HL-60 (cell line): ENCODE measurements around the gene PUS1.

Experiments
- DNase-seq, 2 experiments: peaks; one replicate each; pipeline ENCODE4 v3.0.0-alpha.2; 2010 to 2020; ENCODE audit warnings: low read depth in 1 of 2, low spot score in 1 of 2
- H3K27ac ChIP-seq: fragments of 250-450 bp; sonication (Bioruptor Pico); replicated peaks from 2 replicates; pipeline ENCODE4 v1.5.1; 2020; ENCODE audit warnings: mild to moderate bottlenecking, moderate library complexity
- H3K27me3 ChIP-seq: fragments of 250-450 bp; sonication (Bioruptor Pico); 2 replicates; pipeline ENCODE4 v1.5.1; 2021; ENCODE audit warnings: mild to moderate bottlenecking, moderate library complexity; ENCODE audit not compliant: insufficient read depth, poor library complexity, severe bottlenecking
- H3K4me3 ChIP-seq: replicated peaks from 2 replicates; pipeline ENCODE4 v1.5.1; 2011; ENCODE audit warnings: mild to moderate bottlenecking, control low read depth, low read length; ENCODE audit not compliant: insufficient read depth
- GABPA ChIP-seq: IDR thresholded peaks from 2 replicates; pipeline ENCODE4 v1.6.1; 2012; ENCODE audit warnings: low read depth
- POLR2AphosphoS5 ChIP-seq: IDR thresholded peaks from 2 replicates; pipeline ENCODE4 v1.6.1; 2012; ENCODE audit warnings: low read depth
- SPI1 ChIP-seq: IDR thresholded peaks from 2 replicates; pipeline ENCODE4 v1.6.1; 2012; ENCODE audit warnings: low read depth, mild to moderate bottlenecking, borderline replicate concordance
- TF ChIP-seq, protein P1 (sequence below): IDR thresholded peaks from one replicate; pipeline ENCODE4 v1.5.1; 2011; ENCODE audit warnings: low read length, control low read depth, inconsistent platforms; ENCODE audit not compliant: insufficient read depth
- TF ChIP-seq, protein P2 (sequence below): IDR thresholded peaks from 2 replicates; pipeline ENCODE4 v1.6.1; 2012; ENCODE audit warnings: low read depth; ENCODE audit not compliant: insufficient replicate concordance

Gene PUS1

DNA sequence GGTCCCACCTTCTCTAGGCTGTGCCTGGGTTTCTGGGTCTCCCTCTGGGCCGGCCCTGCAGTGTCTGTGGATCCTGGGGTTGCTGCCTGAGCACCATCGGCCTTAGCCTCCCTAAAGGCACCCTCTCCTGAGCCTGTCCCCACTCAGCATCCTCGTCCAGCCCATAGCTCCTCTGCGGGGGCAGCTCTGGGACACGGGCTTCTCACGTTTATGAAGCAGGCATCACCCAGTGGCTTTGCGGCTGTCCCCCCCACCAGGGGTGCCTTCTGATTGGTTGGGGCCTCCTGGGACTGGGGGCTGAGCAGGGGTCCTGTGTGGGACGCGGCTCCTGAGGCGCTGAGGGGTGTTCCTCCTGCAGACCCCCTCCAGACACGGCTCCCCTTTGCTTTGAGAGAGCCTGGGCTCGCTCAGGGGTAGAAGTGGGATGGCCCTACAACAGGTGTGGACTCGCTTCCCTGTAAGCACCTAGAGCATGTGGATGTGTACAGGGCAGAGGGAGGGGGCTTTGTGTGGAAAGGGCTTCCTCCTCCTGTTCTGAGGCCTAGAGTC lies 23.9 kb upstream of the PUS1 start:
- H3K4me3 ChIP-seq, result no peak overlapping the region
- no peak overlapping the region for H3K27ac ChIP-seq
- TF ChIP-seq POLR2AphosphoS5 (no peak), GABPA (no peak), SPI1 (no peak)
- TF ChIP-seq, protein P1, sequence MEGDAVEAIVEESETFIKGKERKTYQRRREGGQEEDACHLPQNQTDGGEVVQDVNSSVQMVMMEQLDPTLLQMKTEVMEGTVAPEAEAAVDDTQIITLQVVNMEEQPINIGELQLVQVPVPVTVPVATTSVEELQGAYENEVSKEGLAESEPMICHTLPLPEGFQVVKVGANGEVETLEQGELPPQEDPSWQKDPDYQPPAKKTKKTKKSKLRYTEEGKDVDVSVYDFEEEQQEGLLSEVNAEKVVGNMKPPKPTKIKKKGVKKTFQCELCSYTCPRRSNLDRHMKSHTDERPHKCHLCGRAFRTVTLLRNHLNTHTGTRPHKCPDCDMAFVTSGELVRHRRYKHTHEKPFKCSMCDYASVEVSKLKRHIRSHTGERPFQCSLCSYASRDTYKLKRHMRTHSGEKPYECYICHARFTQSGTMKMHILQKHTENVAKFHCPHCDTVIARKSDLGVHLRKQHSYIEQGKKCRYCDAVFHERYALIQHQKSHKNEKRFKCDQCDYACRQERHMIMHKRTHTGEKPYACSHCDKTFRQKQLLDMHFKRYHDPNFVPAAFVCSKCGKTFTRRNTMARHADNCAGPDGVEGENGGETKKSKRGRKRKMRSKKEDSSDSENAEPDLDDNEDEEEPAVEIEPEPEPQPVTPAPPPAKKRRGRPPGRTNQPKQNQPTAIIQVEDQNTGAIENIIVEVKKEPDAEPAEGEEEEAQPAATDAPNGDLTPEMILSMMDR, result no peak
- TF ChIP-seq, protein P2, sequence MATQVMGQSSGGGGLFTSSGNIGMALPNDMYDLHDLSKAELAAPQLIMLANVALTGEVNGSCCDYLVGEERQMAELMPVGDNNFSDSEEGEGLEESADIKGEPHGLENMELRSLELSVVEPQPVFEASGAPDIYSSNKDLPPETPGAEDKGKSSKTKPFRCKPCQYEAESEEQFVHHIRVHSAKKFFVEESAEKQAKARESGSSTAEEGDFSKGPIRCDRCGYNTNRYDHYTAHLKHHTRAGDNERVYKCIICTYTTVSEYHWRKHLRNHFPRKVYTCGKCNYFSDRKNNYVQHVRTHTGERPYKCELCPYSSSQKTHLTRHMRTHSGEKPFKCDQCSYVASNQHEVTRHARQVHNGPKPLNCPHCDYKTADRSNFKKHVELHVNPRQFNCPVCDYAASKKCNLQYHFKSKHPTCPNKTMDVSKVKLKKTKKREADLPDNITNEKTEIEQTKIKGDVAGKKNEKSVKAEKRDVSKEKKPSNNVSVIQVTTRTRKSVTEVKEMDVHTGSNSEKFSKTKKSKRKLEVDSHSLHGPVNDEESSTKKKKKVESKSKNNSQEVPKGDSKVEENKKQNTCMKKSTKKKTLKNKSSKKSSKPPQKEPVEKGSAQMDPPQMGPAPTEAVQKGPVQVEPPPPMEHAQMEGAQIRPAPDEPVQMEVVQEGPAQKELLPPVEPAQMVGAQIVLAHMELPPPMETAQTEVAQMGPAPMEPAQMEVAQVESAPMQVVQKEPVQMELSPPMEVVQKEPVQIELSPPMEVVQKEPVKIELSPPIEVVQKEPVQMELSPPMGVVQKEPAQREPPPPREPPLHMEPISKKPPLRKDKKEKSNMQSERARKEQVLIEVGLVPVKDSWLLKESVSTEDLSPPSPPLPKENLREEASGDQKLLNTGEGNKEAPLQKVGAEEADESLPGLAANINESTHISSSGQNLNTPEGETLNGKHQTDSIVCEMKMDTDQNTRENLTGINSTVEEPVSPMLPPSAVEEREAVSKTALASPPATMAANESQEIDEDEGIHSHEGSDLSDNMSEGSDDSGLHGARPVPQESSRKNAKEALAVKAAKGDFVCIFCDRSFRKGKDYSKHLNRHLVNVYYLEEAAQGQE, result no peak
- no peak for DNase-seq
- H3K27me3 ChIP-seq, result no peaks in the 10 kb centered on the region

DNA sequence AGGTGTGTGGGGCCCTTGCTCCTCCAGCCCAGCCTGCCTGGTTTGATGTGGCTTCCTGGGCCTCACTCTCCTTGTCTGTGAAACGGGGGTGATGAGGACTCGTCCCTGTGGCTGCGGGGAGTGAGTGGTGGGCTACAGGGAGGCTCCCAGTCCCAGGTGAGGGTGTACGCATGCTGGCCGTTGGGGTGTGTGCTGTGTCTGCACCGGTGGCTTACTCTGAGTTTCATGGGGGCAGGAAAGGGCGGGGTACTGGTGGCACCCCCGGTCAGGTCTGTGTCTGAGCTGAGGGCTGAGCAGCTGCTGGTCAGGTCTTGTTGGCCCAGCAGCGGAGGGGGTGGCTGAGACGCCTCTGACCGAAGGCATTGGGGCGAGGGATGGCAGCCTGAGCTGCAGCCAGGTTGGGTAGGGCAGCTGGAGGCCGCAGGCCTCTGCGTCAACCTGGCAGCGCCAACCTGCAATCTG lies 23.4 kb upstream of the PUS1 start:
- DNase-seq, result no peak
- Histone ChIP-seq H3K27me3 (no peaks in the 10 kb centered on the region), H3K27ac (no peak overlapping the region), H3K4me3 (no peak overlapping the region)
- TF ChIP-seq, protein P1, result no peak
- TF ChIP-seq, protein P2, result no peak
- no peak for TF ChIP-seq GABPA
- no peak for TF ChIP-seq POLR2AphosphoS5
- TF ChIP-seq SPI1, result no peak

DNA sequence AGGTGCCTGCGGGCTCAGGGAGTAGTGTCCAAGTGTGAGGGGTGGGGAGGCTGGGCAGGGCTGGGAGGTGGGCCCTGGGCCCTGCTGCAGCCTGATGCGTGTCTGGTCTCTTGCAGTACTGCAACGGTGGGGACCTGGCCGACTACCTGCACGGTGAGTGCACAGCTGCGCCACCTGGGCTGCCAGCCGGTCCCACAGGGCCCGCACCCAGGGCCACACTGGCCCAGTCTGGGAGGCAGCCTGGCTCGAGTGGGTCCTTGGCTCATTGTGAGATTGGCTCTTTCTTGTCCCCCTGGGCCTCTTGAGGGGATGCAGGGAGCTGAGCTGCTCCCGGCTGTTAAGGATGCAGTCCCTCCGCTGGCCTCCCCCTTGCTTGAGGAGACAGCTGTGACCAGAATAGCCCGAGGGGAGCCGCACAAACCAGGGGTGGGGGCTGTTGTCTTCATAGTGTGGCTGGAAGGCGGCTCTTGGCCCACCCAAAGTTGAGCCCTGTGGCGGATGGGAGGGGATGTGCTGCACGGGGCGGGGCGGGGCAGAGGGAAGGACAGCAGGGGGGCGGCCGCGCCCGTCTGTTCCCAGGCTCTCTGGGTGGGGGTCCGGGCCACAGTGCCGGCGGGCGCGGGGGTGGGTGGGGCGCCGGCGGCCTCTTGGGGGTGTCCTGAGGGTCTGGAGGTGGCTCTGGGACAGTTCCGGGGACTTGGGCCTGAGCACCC lies 21.5 kb upstream of the PUS1 start:
- no peak for DNase-seq
- TF ChIP-seq POLR2AphosphoS5 (no peak), SPI1 (no peak)
- Histone ChIP-seq H3K27me3 (no peaks in the 10 kb centered on the region), H3K27ac (no peak overlapping the region), H3K4me3 (no peak overlapping the region)

DNA sequence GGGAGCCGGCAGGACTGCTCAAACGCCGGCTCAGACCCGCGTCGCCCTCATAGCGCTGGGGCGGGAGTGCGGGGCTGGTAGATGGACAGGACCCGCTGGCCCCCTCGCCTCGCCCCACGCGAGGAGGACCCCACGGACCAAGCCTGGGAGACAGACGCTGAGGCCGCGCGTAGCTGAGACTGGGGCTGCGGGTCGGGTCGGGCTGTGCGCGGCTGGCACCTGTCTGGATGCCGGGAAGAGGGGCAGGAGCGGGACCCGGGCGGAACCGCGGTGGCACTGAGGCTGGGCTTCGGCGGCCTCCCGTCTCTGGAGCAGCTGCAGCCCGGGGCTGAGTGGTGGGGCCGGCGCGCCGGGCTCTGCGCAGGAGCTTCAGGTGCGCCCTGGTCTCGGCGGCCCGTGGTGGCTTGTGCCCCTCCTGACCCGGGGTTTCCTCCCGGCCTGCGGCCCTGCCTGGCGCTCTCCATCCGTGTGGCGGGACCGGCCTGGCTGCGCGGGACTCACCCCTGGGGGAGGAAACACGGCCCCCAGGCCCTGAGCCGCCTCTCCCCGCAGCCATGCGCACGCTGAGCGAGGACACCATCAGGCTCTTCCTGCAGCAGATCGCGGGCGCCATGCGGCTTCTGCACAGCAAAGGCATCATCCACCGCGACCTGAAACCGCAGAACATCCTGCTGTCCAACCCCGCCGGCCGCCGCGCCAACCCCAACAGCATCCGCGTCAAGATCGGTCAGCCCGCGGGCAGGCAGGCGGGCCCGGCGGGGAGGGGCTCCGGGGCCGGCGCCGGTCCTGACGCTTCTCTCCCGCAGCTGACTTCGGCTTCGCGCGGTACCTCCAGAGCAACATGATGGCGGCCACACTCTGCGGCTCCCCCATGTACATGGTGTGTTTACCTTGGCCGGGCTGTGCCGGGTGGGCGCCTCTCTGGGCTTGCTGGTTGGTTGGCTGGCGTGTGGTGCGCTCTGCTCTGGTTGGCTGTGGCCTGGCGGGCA lies 20.7 kb upstream of the PUS1 start:
- DNase-seq, result no peak
- Histone ChIP-seq H3K27me3 (no peaks in the 10 kb centered on the region), H3K27ac (no peak overlapping the region), H3K4me3 (no peak overlapping the region)
- TF ChIP-seq, protein P1, result no peak
- TF ChIP-seq, protein P2, result no peak
- TF ChIP-seq GABPA (no peak), SPI1 (no peak), POLR2AphosphoS5 (no peak)
